ENCODE data around the gene AGBL2. TPM values are rescaled to one million over a fixed set of nuclear protein-coding genes. Genes with fewer than 3 reads are reported as not detected.
A peak's percentile ranks its signal among the peaks of the same experiment; 100 is the strongest.

AGBL2 gene
- total and polyA plus RNA-seq, 9 of the 15 experiments (the other 6 are each of a cell fraction or from before 2014, with no cell fraction given): 0.57 to 6.5 (median 1.3) TPM

- intact Hi-C loops (cut with micrococcal nuclease): no loop called here
- Histone ChIP-seq H2AFZ (ENCODE audit: low read depth, low read length) (no peak overlapping the region), H3K4me2 (ENCODE audit: insufficient read depth, low read length) (no peak overlapping the region), H3K9me3 (replicated peaks; ENCODE audit: control insufficient read depth, insufficient read depth, low read depth, low read length) (no peaks in the 10 kb centered on the region), H3K4me1 (replicated peaks in 1 of 2; ENCODE audit: control insufficient read depth in 2 of 2, insufficient read depth in 2 of 2, low read length in 2 of 2) (no peaks in the 10 kb centered on the region), H3K9me1 (ENCODE audit: control insufficient read depth, insufficient read depth, low read length) (no peaks in the 10 kb centered on the region), H3K27ac (ENCODE audit: extremely low read depth, low read depth, low read length) (no peak overlapping the region), H3K9ac (ENCODE audit: insufficient read depth in 1 of 2, low read depth in 2 of 2, low read length in 2 of 2) (no peak overlapping the region), H3K27me3 (ENCODE audit: control insufficient read depth in 2 of 2, insufficient read depth in 2 of 2, low read length in 2 of 2) (no peaks in the 10 kb centered on the region), H4K20me1 (replicated peaks; ENCODE audit: control insufficient read depth, insufficient read depth, low read length) (no peaks in the 10 kb centered on the region), H3K4me3 (no peak overlapping the region), H3K36me3 (ENCODE audit: control insufficient read depth, insufficient read depth, low read length) (peaks cover 89% of the 10 kb centered on the region), H3K79me2 (ENCODE audit: control insufficient read depth, insufficient read depth, low read length) (no peaks in the 10 kb centered on the region)
- BruUV-seq (replicated peaks): no TSS peak
- no peak for ATAC-seq
- TF ChIP-seq, protein P1, sequence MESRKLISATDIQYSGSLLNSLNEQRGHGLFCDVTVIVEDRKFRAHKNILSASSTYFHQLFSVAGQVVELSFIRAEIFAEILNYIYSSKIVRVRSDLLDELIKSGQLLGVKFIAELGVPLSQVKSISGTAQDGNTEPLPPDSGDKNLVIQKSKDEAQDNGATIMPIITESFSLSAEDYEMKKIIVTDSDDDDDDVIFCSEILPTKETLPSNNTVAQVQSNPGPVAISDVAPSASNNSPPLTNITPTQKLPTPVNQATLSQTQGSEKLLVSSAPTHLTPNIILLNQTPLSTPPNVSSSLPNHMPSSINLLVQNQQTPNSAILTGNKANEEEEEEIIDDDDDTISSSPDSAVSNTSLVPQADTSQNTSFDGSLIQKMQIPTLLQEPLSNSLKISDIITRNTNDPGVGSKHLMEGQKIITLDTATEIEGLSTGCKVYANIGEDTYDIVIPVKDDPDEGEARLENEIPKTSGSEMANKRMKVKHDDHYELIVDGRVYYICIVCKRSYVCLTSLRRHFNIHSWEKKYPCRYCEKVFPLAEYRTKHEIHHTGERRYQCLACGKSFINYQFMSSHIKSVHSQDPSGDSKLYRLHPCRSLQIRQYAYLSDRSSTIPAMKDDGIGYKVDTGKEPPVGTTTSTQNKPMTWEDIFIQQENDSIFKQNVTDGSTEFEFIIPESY (CRISPR knock-in tag; IDR thresholded peaks at IDR 0.05): no peak
- TF ChIP-seq POLR2A (conservative IDR thresholded peaks at IDR 0.05) (peak; percentile 38; the same call in 1 of the 2 replicates), SNRNP70 (optimal IDR thresholded peaks at IDR 0.05; ENCODE audit: low read depth, low read length) (no peak), ZNF280A (IDR thresholded peaks at IDR 0.05; ENCODE audit: low read depth, partially characterized antibody) (no peak), TAF9B (IDR thresholded peaks at IDR 0.05; ENCODE audit: partially characterized antibody) (no peak), PHTF2 (CRISPR knock-in tag; IDR thresholded peaks at IDR 0.05) (no peak)
- POLR2A ChIA-PET: interaction anchor here (0.9 to 6.4 kb wide), 4 partner anchors 10 to 21 kb away, joined by 4 to 26 read pairs (median 5); partner anchors contain the start of gene AGBL2
- FAIRE-seq: no peak
- no peak for DNase-seq (ENCODE audit: extremely low read depth in 1 of 4, low spot score in 3 of 4)
- WGBS (ENCODE audit: insufficient coverage, low coverage, missing lambda C conversion rate): 97% methylated on average over 3 of the region's 3 CpGs
- CTCF ChIA-PET (ENCODE audit: low intra/inter-chr PET ratio): no interaction called here
- in situ Hi-C loops (cut with MboI): no loop called here
These were observed 10.4 kb upstream of the AGBL2 start for GRCh38 chr11:47725442-47726117.

All from K562 (cell line).